H9 (cell line): ENCODE data around the gene SLC12A8. TPM values are rescaled to one million over a fixed set of nuclear protein-coding genes. Genes with fewer than 3 reads are reported as not detected.

Experiments used
- DNase-seq: peaks from one replicate; pipeline ENCODE4 v3.0.0-alpha.2; 2017
- H2AFZ ChIP-seq: one replicate; pipeline ENCODE4 v1.6.1; 2013; ENCODE audit warnings: mild to moderate bottlenecking, low read length, control low read depth, moderate library complexity
- H2AK5ac ChIP-seq: 2 replicates; pipeline ENCODE4 v1.6.1; 2013; ENCODE audit warnings: low read length, control low read depth, mixed read lengths; ENCODE audit not compliant: insufficient read length
- H2BK120ac ChIP-seq: one replicate; pipeline ENCODE4 v1.6.1; 2013; ENCODE audit warnings: low read depth, mild to moderate bottlenecking, low read length, control low read depth, inconsistent platforms; ENCODE audit not compliant: poor library complexity, severe bottlenecking
- H2BK12ac ChIP-seq: 2 replicates; pipeline ENCODE4 v1.6.1; 2013; ENCODE audit warnings: low read length, control low read depth, mixed read lengths, low read depth; ENCODE audit not compliant: insufficient read length
- H2BK15ac ChIP-seq: 2 replicates; pipeline ENCODE4 v1.6.1; 2013; ENCODE audit warnings: low read depth, low read length, control low read depth
- H2BK20ac ChIP-seq: one replicate; pipeline ENCODE4 v1.6.1; 2013; ENCODE audit warnings: low read depth, mild to moderate bottlenecking, low read length, control low read depth, inconsistent platforms; ENCODE audit not compliant: poor library complexity, severe bottlenecking
- H2BK5ac ChIP-seq: 2 replicates; pipeline ENCODE4 v1.6.1; 2013; ENCODE audit warnings: low read length, control low read depth, mixed read lengths; ENCODE audit not compliant: insufficient read length
- H3K14ac ChIP-seq: 2 replicates; pipeline ENCODE4 v1.6.1; 2013; ENCODE audit warnings: low read length, control low read depth; ENCODE audit not compliant: insufficient read depth
- H3K18ac ChIP-seq: 2 replicates; pipeline ENCODE4 v1.6.1; 2013; ENCODE audit warnings: low read depth, mild to moderate bottlenecking, mixed read lengths, low read length, control low read depth; ENCODE audit not compliant: insufficient read length
- H3K23ac ChIP-seq: 2 replicates; pipeline ENCODE4 v1.6.1; 2013; ENCODE audit warnings: low read length, control low read depth, mixed read lengths, low read depth; ENCODE audit not compliant: insufficient read length
- H3K23me2 ChIP-seq: 2 replicates; pipeline ENCODE4 v1.6.1; 2013; ENCODE audit warnings: low read depth, mild to moderate bottlenecking, mixed read lengths, low read length, control low read depth; ENCODE audit not compliant: insufficient read length, poor library complexity, severe bottlenecking
- H3K27ac ChIP-seq: 2 replicates; pipeline ENCODE4 v1.5.1; 2013; ENCODE audit warnings: low read length, control low read depth, mixed read lengths, low read depth; ENCODE audit not compliant: insufficient read length
- H3K27me3 ChIP-seq: 2 replicates; pipeline ENCODE4 v1.6.1; 2013; ENCODE audit warnings: low read length, control low read depth, inconsistent platforms; ENCODE audit not compliant: insufficient read depth
- H3K4ac ChIP-seq: 2 replicates; pipeline ENCODE4 v1.6.1; 2013; ENCODE audit warnings: low read depth, mild to moderate bottlenecking, control low read depth, inconsistent platforms, low read length, moderate library complexity
- H3K4me1 ChIP-seq: 2 replicates; pipeline ENCODE4 v1.6.1; 2013; ENCODE audit warnings: low read length, control low read depth, inconsistent platforms; ENCODE audit not compliant: insufficient read depth
- H3K4me2 ChIP-seq: 2 replicates; pipeline ENCODE4 v1.6.1; 2013; ENCODE audit warnings: low read length, control low read depth, mixed read lengths; ENCODE audit not compliant: insufficient read length, insufficient read depth
- H3K56ac ChIP-seq: 2 replicates; pipeline ENCODE4 v1.6.1; 2013; ENCODE audit warnings: low read depth, mild to moderate bottlenecking, mixed read lengths, low read length, control low read depth; ENCODE audit not compliant: insufficient read length
- H3K79me1 ChIP-seq: 2 replicates; pipeline ENCODE4 v1.6.1; 2013; ENCODE audit warnings: low read depth, mild to moderate bottlenecking, moderate library complexity, low read length, control low read depth, inconsistent platforms; ENCODE audit not compliant: insufficient read depth, poor library complexity, severe bottlenecking
- H3K79me2 ChIP-seq: 2 replicates; pipeline ENCODE4 v1.6.1; 2013; ENCODE audit warnings: low read length, control low read depth, inconsistent platforms; ENCODE audit not compliant: insufficient read depth
- H3K9ac ChIP-seq: 2 replicates; pipeline ENCODE4 v1.6.1; 2013; ENCODE audit warnings: low read length, control low read depth, mixed read lengths; ENCODE audit not compliant: insufficient read length; ENCODE audit errors: extremely low read depth
- H3K9me3 ChIP-seq: one replicate; pipeline ENCODE4 v1.6.1; 2013; ENCODE audit warnings: low read depth, low read length, inconsistent platforms; ENCODE audit not compliant: control insufficient read depth
- H3T11ph ChIP-seq: one replicate; pipeline ENCODE4 v1.6.1; 2013; ENCODE audit warnings: mild to moderate bottlenecking, low read length, control low read depth, inconsistent platforms
- H4K20me1 ChIP-seq: one replicate; pipeline ENCODE4 v1.6.1; 2013; ENCODE audit not compliant: control insufficient read depth, insufficient read length, insufficient read depth
- H4K5ac ChIP-seq: 2 replicates; pipeline ENCODE4 v1.6.1; 2013; ENCODE audit warnings: low read depth, mild to moderate bottlenecking, mixed read lengths, low read length, control low read depth; ENCODE audit not compliant: insufficient read length
- H4K8ac ChIP-seq: replicated peaks from 2 replicates; pipeline ENCODE4 v1.6.1; 2013; ENCODE audit warnings: low read length, control low read depth, mixed read lengths, low read depth; ENCODE audit not compliant: insufficient read length
- H4K91ac ChIP-seq: 2 replicates; pipeline ENCODE4 v1.6.1; 2013; ENCODE audit warnings: low read depth, mild to moderate bottlenecking, moderate library complexity, mixed read lengths, low read length, control low read depth; ENCODE audit not compliant: insufficient read length
- H3K27ac Mint-ChIP-seq, 3 experiments: 2 replicates in 2 of 3; 3 replicates in 1 of 3; pipeline ENCODE4 v1.8.0; 2020 to 2021; ENCODE audit warnings: mixed read lengths in 3 of 3, mild to moderate bottlenecking in 1 of 3, moderate library complexity in 1 of 3
- H3K27me3 Mint-ChIP-seq: 2 replicates; pipeline ENCODE4 v1.8.0; 2021; ENCODE audit warnings: low read depth, mild to moderate bottlenecking, moderate library complexity, mixed read lengths
- H3K36me3 Mint-ChIP-seq, 3 experiments: 2 replicates in 2 of 3; 3 replicates in 1 of 3; pipeline ENCODE4 v1.8.0; 2020 to 2021; ENCODE audit warnings: low read depth in 3 of 3, mixed read lengths in 3 of 3; ENCODE audit not compliant: insufficient read depth in 1 of 3
- H3K4me1 Mint-ChIP-seq, 2 experiments: 2 replicates each; pipeline ENCODE4 v1.8.0; 2020; ENCODE audit warnings: mixed read lengths in 2 of 2
- H3K4me3 Mint-ChIP-seq, 2 experiments: 2 replicates in 1 of 2; 3 replicates in 1 of 2; pipeline ENCODE4 v1.8.0; 2020 to 2021; ENCODE audit warnings: mild to moderate bottlenecking in 2 of 2, mixed read lengths in 2 of 2, moderate library complexity in 1 of 2
- H3K9me3 Mint-ChIP-seq, 2 experiments: 2 replicates in 1 of 2; 3 replicates in 1 of 2; pipeline ENCODE4 v1.8.0; 2020; ENCODE audit warnings: mild to moderate bottlenecking in 2 of 2, mixed read lengths in 2 of 2, moderate library complexity in 1 of 2
- WGBS: extraction: QIAGEN DNeasy Blood & Tissue Kit; methylation state at CpG from one replicate; pipeline ENCODE4 v1.1.7; 2013; ENCODE audit warnings: missing lambda C conversion rate, low lambda C conversion rate, mixed read lengths; ENCODE audit not compliant: insufficient read length; ENCODE audit errors: extremely low coverage; 5-methylcytosine and 5-hydroxymethylcytosine counted together
- total RNA-seq: library from RNA; stranded (reverse); gene quantifications from 2 replicates; pipeline ENCODE4 v1.2.1, GENCODE V29; 2021
- TF ChIP-seq, protein P1 (sequence below): fragments of 200-600 bp; sonication (generic); conservative IDR thresholded peaks from 3 replicates; pipeline ENCODE4 v1.8.0; 2021; ENCODE audit warnings: antibody characterized with exemption, mild to moderate bottlenecking

SLC12A8 gene
- total RNA-seq, 1 experiment from 2014 or later, result 8.2 TPM

DNA sequence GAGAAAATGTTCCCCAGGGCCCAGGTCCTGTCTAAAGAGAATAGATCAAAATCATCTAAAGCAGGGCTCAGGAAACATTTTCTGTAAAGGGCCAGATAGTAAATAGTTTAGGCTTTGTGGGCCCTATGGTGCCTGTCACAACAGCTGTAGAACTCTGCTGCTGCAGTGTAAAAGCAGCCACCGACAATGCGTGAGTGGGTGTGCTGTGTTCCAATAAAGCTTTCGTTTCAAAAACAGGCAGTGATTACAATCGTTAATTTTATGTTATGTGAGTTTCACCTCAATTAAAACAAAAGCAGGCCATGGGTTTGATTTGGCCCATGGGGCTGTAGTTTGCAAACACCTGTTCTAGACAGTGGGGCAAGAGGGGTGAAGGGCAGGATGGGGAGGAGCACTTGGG, 144.3 kb downstream of the SLC12A8 start:
- H2AFZ ChIP-seq, result no peak overlapping the region
- H2BK120ac ChIP-seq, result no peak overlapping the region
- no peak overlapping the region for H3K18ac ChIP-seq
- H3K14ac ChIP-seq, result no peak overlapping the region
- no peaks in the 10 kb centered on the region for H4K20me1 ChIP-seq
- H4K8ac ChIP-seq, result no peak overlapping the region
- no peaks in the 10 kb centered on the region for H3K23me2 ChIP-seq
- no peak overlapping the region for H3K4me3 Mint-ChIP-seq
- no peak overlapping the region for H3K9ac ChIP-seq
- H2BK5ac ChIP-seq, result no peak overlapping the region
- no peaks in the 10 kb centered on the region for H3K27me3 ChIP-seq
- no peak overlapping the region for H3K4me2 ChIP-seq
- no peak overlapping the region for H4K5ac ChIP-seq
- H3K27ac Mint-ChIP-seq, result no peak overlapping the region
- no peak overlapping the region for H2BK15ac ChIP-seq
- peaks cover 0 to 7% (median 0%) of the 10 kb centered on the region in 3 experiments; a peak in 1 of 7 replicates for H3K36me3 Mint-ChIP-seq
- WGBS, result no CpG with 5 or more reads among the region's 4 CpGs
- H4K91ac ChIP-seq, result no peak overlapping the region
- H3K9me3 Mint-ChIP-seq, result peaks cover 0 to 5% of the 10 kb centered on the region in 2 experiments; a peak in 1 of 5 replicates
- H3K27me3 Mint-ChIP-seq, result peaks cover 8% of the 10 kb centered on the region
- no peak overlapping the region for H2AK5ac ChIP-seq
- no peaks in the 10 kb centered on the region for H3K79me2 ChIP-seq
- H3K4me1 Mint-ChIP-seq, result peaks cover 14 to 17% of the 10 kb centered on the region in 2 experiments
- no peak overlapping the region for H3K27ac ChIP-seq
- H3K4me1 ChIP-seq, result no peaks in the 10 kb centered on the region; the same call in 1 of the 2 replicates
- H3K9me3 ChIP-seq, result no peaks in the 10 kb centered on the region
- H3K56ac ChIP-seq, result no peak overlapping the region
- no peak overlapping the region for H2BK20ac ChIP-seq
- no peak for DNase-seq
- no peaks in the 10 kb centered on the region for H3K79me1 ChIP-seq
- no peak overlapping the region for H3K4ac ChIP-seq
- H3T11ph ChIP-seq, result no peak overlapping the region
- H2BK12ac ChIP-seq, result no peak overlapping the region
- no peak overlapping the region for H3K23ac ChIP-seq
- TF ChIP-seq, protein P1, sequence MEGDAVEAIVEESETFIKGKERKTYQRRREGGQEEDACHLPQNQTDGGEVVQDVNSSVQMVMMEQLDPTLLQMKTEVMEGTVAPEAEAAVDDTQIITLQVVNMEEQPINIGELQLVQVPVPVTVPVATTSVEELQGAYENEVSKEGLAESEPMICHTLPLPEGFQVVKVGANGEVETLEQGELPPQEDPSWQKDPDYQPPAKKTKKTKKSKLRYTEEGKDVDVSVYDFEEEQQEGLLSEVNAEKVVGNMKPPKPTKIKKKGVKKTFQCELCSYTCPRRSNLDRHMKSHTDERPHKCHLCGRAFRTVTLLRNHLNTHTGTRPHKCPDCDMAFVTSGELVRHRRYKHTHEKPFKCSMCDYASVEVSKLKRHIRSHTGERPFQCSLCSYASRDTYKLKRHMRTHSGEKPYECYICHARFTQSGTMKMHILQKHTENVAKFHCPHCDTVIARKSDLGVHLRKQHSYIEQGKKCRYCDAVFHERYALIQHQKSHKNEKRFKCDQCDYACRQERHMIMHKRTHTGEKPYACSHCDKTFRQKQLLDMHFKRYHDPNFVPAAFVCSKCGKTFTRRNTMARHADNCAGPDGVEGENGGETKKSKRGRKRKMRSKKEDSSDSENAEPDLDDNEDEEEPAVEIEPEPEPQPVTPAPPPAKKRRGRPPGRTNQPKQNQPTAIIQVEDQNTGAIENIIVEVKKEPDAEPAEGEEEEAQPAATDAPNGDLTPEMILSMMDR, result no peak
